GM21447 (cell line): Measurements from ENCODE around the gene IL36B.

Experiments
- ATAC-seq: cut with Tn5 transposase; IDR thresholded peaks from one replicate; pipeline ENCODE4 v1.9.1; 2021; ENCODE audit not compliant: unreplicated experiment

IL36B gene

DNA sequence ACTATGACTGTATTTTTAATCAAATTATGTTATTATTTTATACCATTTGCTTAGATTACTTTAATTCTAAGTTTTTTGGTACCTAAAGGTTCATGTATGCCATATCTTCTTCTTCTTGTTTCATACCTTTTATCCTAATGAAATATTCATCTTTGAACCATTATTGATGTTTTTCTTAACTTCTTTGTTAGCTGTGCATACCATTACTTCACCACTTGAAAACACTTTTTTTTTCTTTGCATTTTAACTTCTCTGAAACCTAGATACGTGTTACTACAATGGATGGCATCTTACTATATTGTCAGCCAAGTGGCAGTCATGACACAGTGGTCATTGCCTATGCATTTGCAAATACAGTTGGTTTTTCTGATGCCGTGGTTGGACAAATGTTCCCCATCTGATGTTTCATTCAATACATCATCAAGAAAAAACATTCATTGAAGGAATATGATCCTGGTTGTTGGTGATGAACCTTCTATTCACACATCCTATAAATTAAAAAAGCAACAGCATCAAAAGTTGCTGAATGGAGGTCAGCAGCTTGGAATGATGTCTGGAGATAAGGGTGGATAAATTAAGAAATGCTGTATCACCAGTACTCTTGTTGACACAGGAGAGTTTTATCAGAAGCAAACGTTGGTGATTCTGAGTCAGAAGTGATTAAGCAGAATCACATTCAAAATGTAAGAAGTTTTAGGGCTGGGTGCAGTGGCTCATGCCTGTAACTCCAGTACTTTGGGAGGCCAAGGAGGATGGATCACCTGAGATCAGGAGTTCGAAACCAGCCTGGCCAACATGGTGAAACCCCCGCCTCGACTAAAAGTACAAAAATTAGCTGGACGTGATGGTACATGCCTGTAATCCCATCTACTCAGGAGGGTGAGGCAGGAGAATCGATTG is 40.0 kb downstream of the IL36B start:
- no peak for ATAC-seq

DNA sequence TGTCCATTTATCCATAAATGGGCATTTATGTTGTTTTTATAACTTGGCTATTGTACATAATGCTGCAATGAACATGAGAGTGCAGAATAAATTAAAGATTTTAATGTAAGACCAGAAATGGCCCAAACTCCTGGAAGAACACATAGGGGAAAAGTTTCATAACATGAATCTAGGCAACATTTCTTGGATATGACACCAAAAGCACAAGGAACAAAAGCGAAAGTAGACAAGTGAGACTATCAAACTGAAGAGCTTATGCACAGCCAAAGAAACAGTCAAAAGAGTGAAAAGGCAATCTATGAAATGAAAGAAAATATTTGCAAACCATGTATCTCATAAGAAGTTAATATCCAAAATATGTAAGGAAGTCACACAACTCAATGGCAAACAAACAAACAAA is 41.6 kb downstream of the IL36B start:
- ATAC-seq = no peak

DNA sequence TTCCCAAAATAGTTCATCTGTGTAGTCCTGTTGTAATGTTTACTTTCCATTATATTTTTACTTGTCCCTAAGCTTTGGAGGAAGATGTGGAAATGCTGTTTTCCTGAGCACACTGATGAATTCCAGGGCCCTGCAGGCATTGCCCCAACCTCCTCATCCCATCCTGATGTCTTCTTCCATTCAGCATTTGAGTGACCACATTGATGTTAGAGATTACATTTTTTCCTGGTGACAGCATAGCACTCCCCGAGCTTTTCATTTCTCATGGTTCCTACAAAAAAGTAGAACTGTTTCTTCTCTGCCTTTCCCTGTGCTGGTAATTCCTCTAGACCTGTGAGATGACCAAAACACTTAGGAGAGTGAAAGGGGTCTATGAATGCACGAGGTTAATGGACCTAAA is 42.6 kb downstream of the IL36B start:
- no peak for ATAC-seq

DNA sequence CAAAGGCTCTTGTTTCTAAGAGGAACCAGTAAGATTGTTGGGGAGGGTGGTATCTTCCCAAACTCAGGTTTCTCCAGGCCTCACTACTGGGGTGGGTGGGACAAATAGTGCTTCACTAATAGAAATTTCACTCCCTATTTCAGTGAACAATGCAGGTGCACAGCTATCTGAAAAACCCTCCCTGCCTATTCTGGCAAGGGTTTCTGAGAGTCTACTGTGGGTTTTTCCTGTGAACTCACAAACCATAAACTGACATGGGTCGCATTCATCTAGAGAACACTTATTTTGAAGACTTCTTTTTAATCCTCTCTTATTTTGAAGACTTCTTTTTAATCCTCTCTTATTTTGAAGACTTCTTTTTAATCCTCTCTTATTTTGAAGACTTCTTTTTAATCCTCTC is 43.0 kb downstream of the IL36B start:
- no peak for ATAC-seq

DNA sequence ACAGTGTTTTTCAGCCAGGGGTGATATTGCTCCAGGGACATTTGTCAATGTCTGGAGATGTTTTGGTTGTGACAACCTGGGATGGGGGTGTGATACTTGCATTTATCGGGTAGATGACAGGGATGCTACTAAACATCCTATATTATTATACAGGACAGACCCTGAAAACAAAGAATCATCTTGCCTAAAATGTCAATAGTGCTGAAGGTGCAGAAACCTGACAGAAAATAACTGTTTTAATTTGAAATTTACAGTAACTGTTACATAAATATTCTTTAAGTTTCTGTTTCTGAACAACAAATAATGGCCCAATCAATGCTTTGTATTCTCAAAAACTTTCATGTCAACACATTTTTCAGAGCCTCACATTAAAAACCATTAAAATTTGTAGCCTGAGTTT is 45.4 kb downstream of the IL36B start:
- no peak for ATAC-seq

DNA sequence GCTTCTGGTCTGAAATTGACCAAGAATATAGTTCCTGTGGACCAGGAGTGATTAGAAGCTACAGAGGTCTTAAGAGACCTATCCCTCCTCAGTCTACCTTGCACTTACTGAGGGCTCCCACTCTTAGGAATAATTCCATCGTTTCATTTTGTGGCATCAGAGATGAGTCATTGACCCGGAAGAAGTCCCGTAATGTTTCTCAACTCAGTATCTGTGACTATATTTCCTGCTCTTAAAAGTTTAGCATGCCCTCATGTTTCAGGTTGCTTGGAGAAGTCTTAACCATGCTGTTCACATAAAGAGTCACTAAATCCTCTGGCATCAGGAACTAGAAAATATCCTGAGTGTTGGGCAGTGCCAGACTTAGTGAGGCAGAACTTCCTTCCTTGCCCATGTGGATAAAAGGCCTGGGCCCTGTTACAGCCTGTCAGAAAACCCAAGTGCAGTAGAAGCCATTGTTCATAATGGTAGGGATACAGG is 47.6 kb downstream of the IL36B start, which contains the start of gene IL36A:
IL36A (plus strand) TSS at position 430 of the 480 bp plus-strand sequence. CDS start 413 bp downstream, outside the sequence.
- no peak for ATAC-seq

DNA sequence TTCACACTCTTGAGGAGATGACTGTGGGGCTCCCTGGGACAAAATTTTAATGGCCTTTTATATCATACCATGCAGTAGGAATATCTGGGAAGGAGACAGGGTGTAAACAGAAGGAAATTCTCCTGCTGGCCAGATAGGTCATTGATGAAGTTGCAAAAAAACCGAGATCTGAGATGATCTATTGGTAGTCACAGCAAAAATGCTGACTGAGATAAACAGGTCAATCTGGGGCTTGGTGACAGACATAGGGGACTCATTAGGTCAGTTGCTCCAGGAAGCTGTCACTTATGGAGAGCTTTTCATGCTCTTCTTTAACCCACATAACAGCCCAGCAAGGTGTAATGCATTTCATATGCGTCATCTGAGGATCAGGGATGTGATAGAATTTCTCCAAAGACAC is 50.0 kb downstream of the IL36B start:
- ATAC-seq = no peak

DNA sequence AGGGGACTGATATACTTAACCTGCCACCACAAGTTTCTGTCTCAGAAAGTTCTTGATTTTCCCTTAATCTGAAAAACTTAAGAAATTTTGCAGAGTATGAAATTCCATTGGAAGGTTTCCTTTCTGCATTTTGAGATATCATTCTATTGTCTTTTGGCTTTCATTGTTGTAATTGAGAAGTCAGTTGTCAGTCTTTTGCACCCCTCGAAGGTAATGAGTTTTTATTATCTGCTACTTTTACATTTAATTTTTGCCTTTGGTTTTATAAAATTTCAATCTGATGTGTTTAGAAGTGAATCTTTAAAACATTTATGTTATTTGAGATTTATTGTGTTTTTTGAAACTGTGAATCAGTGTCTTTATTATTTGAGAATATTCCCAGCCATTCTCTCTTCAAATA is 52.2 kb downstream of the IL36B start:
- ATAC-seq = no peak

DNA sequence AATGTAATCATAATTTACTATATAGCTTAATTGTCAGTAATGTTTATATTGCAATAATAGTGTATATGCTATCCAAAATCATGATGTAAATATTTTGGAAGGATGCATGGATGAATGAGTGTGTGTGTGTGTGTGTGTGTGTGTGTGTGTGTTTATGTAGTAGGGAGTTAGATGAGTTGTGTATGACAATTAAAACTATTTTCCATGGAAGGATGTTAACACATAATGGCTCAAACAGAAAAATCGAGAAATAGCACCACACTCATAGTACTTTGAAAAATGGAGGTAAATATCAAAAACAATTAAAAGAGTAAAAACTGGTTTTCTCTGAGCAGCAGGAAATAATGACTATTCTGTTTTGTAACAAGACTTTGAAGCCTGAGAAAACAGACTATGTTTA is 55.5 kb downstream of the IL36B start:
- no peak for ATAC-seq

DNA sequence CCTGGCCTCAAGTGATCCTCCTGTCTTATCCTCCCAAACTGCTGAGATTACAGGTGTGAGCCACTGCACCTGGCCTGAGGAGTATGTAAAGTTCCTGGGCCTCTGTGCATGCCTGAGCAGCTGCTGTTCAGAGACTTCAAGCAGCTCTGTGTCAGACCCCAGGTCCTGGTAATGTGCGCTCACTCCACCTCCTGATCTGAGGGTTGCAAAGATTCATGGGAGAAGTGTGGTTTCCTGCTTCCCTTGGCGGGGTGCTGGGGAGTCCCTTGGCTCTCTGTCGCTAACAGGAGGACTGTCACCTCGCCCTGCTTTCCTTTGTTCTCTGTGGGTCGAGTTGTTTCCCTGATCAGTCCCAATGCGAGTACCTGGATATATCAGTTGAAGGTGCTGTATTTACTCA is 56.0 kb downstream of the IL36B start:
- no peak for ATAC-seq

DNA sequence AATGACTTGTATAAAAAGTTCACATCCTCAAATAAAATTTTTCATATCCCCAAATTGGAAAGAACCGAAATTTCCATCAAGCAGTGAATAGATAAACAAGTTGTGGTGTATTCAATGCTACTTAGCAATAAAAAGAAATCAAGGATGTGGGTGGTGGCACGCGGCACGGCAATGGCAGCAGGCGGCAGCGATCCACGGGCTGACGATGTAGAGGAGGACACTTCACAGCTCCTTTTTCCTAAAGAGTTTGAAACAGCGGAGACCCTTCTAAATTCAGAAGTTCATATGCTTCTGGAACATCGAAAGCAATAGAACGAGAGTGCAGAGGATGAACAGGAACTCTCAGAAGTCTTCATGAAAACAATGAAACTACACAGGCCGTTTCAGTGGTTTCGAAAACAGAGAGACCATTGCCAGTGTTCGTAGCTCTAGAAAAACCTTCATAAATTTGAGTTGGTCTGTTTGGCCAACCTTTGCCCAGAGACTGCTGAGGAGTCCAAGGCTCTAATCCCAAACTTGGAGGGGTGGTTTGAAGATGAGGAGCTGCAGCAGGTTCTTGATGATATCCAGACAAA is 57.2 kb downstream of the IL36B start:
- no peak for ATAC-seq

DNA sequence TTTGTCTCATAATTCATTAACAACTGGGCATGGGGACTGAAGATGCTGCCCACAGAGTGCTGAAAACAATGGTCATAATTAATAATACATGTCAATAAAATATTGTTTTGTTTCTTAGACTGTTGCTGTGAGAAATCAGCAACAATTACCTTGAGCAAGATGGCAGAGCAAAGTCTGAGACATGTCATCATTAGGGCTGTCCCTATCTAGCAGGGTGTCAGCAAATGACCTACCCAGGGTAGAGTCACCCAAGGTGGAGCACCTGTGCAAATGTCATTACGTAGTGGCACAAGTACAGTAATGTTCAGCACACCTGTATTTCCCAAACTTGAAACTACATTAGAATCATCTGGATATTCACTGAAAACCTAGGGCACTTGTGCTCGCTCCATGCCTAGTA is 58.0 kb downstream of the IL36B start:
- ATAC-seq = no peak

DNA sequence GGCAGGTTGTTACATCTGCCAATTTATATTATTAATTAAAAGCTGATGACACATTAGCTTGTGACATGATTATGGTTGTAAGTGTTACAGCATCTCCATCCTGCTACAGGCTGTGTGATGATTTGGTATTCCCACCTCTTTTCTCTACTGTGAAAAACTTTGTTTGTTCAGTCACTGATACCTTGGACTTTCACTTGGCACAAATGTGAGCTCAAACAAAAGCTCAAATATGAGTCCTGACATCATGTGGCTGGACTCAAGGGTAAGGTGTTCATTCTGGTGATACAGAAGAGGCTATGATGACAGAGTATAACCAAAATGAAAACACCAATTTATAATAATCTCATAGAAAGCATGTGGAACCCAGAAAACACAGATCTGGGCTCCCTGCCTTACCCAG is 58.8 kb downstream of the IL36B start:
- no peak for ATAC-seq

DNA sequence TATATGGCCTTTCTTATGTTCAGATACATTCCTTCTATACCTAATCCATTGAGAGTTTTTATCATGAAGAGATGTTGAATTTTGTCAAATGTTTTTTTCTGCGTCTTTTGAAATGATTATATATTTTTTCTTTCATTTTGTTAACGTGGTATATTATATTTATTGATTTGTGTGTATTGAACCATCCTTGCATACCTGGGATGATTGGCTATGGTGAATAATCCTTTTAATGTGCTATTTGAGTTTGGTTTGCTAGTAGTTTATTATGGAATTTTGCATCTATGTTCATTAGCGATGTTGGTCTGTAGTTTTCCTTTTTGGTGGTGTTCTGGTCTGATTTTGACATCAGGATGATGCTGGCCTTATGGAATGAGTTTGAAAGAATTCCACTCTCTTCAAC is 63.1 kb downstream of the IL36B start:
- ATAC-seq = no peak

DNA sequence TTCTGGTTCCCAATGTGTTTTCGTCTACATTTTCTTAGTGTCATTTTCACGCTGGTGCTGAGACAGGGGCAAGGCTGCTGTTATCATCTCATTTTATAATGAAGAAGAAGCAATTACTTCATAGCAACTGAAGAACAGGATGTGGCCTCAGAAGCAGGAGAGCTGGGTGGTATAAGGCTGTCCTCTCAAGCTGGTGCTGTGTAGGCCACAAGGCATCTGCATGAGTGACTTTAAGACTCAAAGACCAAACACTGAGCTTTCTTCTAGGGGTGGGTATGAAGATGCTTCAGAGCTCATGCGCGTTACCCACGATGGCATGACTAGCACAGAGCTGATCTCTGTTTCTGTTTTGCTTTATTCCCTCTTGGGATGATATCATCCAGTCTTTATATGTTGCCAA is 67.6 kb downstream of the IL36B start:
- no peak for ATAC-seq

DNA sequence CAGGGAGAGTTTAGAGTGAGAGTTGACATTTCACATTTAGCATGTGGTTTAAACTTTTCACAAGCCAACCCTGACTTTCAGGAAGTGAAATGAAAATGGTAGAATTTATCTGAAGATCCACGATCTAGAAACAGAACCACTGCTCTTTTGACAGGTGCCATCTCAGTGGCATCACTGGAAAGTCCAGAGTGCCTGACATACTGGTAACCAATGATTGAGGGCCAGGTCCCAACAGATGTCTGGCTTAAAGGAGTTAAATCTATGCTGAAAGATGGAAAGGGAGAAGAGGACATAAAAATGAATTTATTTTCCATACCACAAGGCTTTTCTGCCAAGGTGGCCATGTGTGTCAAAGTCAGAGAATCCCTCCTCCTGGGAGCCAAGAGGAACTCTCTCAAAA is 72.1 kb downstream of the IL36B start:
- ATAC-seq = no peak

DNA sequence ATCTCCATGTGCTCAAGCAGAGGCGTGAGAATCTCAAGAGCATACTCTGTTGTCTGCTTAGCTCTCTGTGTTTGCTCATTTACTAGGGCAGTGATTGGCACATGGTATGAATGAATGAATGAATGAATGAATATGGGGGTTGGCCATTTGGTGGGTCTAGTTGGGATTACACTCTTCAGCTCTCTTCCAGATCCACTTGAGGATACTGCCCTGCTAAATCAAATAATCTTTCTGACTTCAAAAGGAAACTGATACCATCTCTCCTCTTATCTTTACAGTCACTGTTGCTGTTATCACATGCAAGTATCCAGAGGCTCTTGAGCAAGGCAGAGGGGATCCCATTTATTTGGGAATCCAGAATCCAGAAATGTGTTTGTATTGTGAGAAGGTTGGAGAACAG is 72.9 kb downstream of the IL36B start:
- no peak for ATAC-seq

DNA sequence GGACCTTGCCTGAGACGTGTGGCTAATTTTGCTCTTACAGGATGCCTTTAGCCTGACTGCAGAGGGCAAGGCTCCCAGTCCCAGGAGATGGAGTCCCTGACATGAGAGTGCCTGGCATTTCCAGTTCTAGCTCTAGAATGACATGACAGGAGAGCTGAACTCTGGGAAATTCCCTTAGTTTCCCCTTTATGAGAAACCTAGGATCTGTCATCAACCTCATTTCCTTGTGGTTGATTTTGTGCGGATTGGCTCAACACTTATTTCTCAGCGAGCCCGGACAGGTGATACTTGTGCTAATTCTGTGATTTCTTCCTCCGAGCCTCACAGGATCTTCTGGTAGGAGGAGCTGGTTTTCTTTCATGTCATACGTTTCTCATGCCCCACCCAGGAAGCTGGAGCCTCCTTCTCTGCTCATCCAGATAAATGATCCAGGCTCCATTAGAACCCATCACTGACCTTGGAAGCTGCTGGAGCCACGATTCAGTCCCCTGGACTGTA is 75.1 kb downstream of the IL36B start, which contains the start of gene IL36G:
IL36G (plus strand) TSS at position 448 of the 498 bp plus-strand sequence. CDS start 633 bp downstream, outside the sequence.
- ATAC-seq = no peak
